Activated CD4-positive, alpha-beta memory T cell treated with anti-CD3 and anti-CD28 coated beads, Interleukin-2, amount 10 ng/mL, durations not matched to agents 7 days and 5 days (primary cell): ENCODE measurements around the gene MITF. TPM values are rescaled to one million over a fixed set of nuclear protein-coding genes. Genes with fewer than 3 reads are reported as not detected.

Experiments
- CTCF ChIA-PET: fragments of 350-600 bp; sonication (Branson Sonifier 250); formaldehyde crosslinking; loops from one replicate; lab custom pipeline; 2021; ENCODE audit warnings: antibody characterized with exemption, inconsistent platforms; lab: Charles Lee
- POLR2A ChIA-PET: fragments of 350-600 bp; sonication (Branson Sonifier 250); formaldehyde crosslinking; loops from one replicate; lab custom pipeline; 2021; ENCODE audit warnings: antibody characterized with exemption; lab: Charles Lee
- DNase-seq: peaks from one replicate; pipeline ENCODE4 v3.0.0-alpha.2; 2020
- H3K27ac Mint-ChIP-seq: one replicate; pipeline ENCODE4 v1.8.0; 2021; ENCODE audit warnings: mild to moderate bottlenecking, mixed read lengths
- H3K27me3 Mint-ChIP-seq: one replicate; pipeline ENCODE4 v1.8.0; 2021; ENCODE audit warnings: mixed read lengths
- H3K36me3 Mint-ChIP-seq: one replicate; pipeline ENCODE4 v1.8.0; 2021; ENCODE audit warnings: low read depth, mixed read lengths
- H3K4me1 Mint-ChIP-seq: one replicate; pipeline ENCODE4 v1.8.0; 2021; ENCODE audit warnings: mixed read lengths
- H3K4me3 Mint-ChIP-seq: one replicate; pipeline ENCODE4 v1.8.0; 2021; ENCODE audit warnings: mild to moderate bottlenecking, mixed read lengths
- H3K9me3 Mint-ChIP-seq: one replicate; pipeline ENCODE4 v1.8.0; 2021; ENCODE audit warnings: mixed read lengths
- total RNA-seq, 2 experiments: library from RNA; stranded (reverse); gene quantifications; one replicate each; pipeline ENCODE4 v1.2.3, GENCODE V29; 2021

Gene MITF
- total RNA-seq, 2 experiments from 2014 or later = not detected

DNA sequence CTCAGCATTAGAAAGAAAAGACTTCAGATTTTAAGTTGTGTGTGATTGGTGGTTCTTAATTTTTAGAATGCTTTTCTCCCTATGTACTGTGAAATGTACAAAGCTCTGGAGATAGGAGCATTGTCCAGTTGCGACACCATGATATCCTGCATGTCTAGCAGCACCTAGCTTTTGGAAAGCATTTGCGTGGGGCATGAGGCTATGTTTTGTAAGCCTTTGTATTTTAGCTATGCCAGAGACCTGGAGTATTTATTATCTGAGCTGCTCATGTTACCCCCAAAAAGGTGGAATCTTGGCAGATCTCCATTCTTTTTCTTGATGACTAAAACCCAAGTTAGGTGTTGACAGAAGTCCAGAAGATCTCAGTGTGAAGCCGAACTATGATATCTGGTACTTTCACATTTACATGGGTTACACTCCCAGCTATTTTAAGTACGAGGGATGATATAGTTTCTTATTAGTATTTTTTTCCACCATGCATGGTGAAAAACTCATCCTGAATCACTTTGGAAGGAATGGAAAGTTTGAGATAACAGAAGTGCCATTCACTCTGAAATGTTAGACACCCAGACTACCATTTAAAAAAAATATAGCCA, 133.6 kb downstream of the MITF start:
- POLR2A ChIA-PET = no interaction called here
- no peaks in the 10 kb centered on the region for H3K9me3 Mint-ChIP-seq

DNA sequence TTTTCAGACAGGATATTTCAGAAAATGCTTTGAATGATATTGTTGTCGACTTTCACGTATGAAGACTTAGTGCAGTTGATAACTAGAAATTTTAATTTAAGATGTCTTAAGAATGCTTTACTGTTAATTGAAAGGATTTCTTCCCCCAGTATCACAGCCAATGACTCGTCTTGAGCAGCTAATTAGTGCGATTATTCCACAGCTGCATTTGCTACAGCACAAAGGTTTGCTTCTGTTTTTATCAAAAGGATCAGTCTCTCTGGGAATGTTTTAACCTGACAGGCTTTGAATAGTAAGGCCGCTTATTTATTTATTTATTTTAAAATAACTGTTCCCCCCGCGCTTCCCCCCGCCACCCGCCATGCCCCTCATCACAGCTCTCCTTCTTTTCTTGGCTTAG, 136.8 kb downstream of the MITF start:
- no peaks in the 10 kb centered on the region for H3K36me3 Mint-ChIP-seq
- ChIA-PET POLR2A (no interaction called here), CTCF (no interaction called here)
- no peaks in the 10 kb centered on the region for H3K9me3 Mint-ChIP-seq
- H3K4me3 Mint-ChIP-seq = no peak overlapping the region
- DNase-seq = no peak
- H3K27me3 Mint-ChIP-seq = no peaks in the 10 kb centered on the region
- H3K4me1 Mint-ChIP-seq = no peaks in the 10 kb centered on the region
- no peak overlapping the region for H3K27ac Mint-ChIP-seq

More for the DNA sequence above, 133.6 kb downstream of the MITF start:
- Mint-ChIP-seq H3K4me1 (no peaks in the 10 kb centered on the region), H3K27me3 (no peaks in the 10 kb centered on the region), H3K27ac (no peak overlapping the region), H3K4me3 (no peak overlapping the region), H3K36me3 (no peaks in the 10 kb centered on the region)
- CTCF ChIA-PET = no interaction called here
- DNase-seq = no peak

DNA sequence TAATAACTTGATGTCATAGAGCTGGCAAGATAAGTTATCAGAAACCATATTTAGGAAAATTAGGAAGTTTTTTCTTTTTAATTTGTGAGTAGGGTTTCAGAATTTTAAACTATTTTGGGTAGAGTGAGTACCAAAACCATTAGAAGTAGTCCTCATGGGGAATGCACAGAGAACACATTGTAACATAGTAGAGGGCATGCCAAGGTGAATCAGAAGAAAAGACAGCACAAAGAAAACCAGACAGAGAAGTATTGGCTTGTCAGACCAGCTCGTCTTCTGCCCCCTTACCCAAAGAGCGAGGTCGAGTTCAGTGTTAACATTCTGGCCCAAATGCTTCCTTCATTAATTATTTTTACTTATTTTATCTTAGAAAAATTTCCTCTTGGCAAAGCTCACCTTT, 139.0 kb downstream of the MITF start:
- no peak overlapping the region for H3K27ac Mint-ChIP-seq
- no peaks in the 10 kb centered on the region for H3K36me3 Mint-ChIP-seq
- no peaks in the 10 kb centered on the region for H3K4me1 Mint-ChIP-seq
- no peak for DNase-seq
- CTCF ChIA-PET = no interaction called here
- no peaks in the 10 kb centered on the region for H3K9me3 Mint-ChIP-seq
- no peaks in the 10 kb centered on the region for H3K27me3 Mint-ChIP-seq
- H3K4me3 Mint-ChIP-seq = no peak overlapping the region
- POLR2A ChIA-PET = no interaction called here

DNA sequence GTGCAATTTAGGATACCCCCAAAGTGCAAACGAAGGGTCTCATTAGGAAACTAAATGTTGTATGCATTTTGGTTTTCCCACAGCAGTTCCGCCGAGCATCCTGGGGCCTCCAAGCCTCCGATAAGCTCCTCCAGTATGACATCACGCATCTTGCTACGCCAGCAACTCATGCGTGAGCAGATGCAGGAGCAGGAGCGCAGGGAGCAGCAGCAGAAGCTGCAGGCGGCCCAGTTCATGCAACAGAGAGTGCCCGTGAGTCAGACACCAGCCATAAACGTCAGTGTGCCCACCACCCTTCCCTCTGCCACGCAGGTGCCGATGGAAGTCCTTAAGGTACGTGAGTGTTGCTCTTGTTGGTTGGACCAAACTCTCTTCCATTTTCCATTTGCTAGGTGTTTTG, 139.8 kb downstream of the MITF start:
- no peak for DNase-seq
- CTCF ChIA-PET = no interaction called here
- Mint-ChIP-seq H3K4me3 (no peak overlapping the region), H3K9me3 (no peaks in the 10 kb centered on the region), H3K27me3 (no peaks in the 10 kb centered on the region), H3K27ac (no peak overlapping the region), H3K36me3 (no peaks in the 10 kb centered on the region), H3K4me1 (no peaks in the 10 kb centered on the region)
- POLR2A ChIA-PET = no interaction called here

DNA sequence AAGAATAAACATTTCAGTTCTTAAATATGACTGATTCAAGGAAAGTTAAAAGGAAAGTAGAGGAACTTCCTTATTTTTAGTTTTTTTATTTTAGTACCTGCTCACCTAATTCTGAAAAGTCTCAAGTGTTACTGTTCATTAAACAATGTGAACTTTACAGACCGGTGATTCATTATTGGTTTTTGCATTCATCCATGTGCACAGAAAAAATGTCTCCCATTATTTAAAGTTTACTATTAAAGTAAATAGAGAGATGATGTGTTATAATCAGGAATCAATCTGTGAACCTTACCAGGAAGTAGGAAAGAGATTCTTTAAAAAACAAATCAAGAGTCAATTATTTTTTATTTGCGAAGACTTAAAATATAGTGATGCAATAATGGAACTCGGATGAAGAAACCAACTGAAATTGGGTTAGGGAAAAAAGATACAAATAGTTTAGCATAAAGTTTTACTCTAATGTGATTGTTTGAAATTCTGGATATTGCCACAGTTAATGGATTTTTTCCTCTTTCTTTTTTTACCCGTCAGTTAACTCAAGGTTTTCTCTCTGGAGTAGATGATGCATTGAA, 140.9 kb downstream of the MITF start:
- ChIA-PET POLR2A (no interaction called here), CTCF (no interaction called here)
- Mint-ChIP-seq H3K27ac (no peak overlapping the region), H3K27me3 (no peaks in the 10 kb centered on the region), H3K4me3 (no peak overlapping the region), H3K36me3 (no peaks in the 10 kb centered on the region), H3K4me1 (no peaks in the 10 kb centered on the region), H3K9me3 (no peaks in the 10 kb centered on the region)
- no peak for DNase-seq

DNA sequence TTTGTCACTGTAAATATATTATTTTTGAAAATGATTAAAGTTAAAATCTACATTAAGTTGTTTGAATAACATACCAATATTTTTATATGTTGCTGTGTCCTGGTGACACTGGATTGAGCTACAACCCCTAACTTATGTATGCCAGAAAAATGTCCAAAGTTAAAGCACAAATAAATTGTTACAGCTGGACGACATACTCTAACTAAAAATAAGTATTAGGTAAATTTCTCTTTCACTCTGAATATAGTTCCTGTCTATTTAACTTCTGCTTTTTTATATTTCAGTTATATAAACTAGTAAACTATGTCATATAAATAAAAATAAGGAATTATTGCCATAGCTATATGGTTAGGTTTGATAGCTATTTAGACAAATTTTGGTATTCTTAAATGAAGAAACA, 141.8 kb downstream of the MITF start:
- Mint-ChIP-seq H3K9me3 (no peaks in the 10 kb centered on the region), H3K27ac (no peak overlapping the region), H3K4me1 (no peaks in the 10 kb centered on the region), H3K4me3 (no peak overlapping the region), H3K27me3 (no peaks in the 10 kb centered on the region), H3K36me3 (no peaks in the 10 kb centered on the region)
- ChIA-PET CTCF (no interaction called here), POLR2A (no interaction called here)
- DNase-seq = no peak

DNA sequence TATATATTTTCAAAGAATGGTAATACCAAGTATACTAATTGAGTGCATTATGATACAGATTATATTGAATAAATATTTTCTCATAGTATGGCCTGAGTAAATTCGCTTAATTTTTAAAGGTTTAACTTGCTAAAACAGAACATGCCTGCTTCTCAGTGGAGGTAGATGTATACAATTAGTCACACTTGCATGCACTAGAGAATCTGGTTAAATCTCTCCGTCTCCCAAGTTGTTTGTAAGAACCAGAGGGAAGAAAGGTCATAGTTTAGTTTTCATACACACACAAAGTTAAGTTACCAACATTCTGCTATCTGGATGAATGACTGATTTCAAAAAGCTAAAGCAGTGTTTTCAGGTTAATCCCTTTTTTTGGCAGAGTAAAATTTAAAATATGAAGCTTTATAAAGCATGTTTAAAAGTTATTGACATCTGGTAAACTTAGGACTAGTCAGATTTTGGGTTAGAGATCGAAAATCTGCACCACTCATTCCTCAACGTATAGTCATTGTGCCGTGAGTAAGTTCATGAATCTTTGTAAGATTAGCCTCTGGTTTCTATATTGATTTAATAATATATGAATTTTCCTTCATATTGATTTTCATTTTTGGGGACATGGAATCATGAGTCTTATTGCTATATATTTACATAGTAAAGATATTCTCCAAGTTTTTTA, 142.6 kb downstream of the MITF start:
- Mint-ChIP-seq H3K9me3 (no peaks in the 10 kb centered on the region), H3K27me3 (no peaks in the 10 kb centered on the region), H3K27ac (no peak overlapping the region), H3K4me3 (no peak overlapping the region), H3K36me3 (no peaks in the 10 kb centered on the region), H3K4me1 (no peaks in the 10 kb centered on the region)
- ChIA-PET POLR2A (no interaction called here), CTCF (no interaction called here)
- DNase-seq = no peak

DNA sequence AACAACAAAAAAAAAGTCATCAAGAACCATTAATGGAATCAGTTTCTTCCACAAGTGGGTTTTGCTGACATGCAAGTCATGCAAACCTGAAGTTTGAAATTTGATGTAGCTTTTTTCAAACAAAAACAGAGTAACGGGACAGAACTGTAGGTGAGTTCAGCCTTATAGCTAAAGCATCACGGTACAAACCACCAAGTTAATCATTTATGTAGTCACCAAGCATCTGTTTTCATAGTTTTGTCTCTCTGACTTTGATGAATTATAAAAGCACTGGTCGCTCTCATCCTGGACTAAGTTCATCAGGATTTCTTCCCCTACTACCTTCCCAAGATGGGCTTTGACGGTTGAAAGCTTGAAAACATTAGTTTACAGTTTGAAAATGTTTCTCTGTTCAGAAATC, 143.3 kb downstream of the MITF start:
- no peaks in the 10 kb centered on the region for H3K27me3 Mint-ChIP-seq
- POLR2A ChIA-PET = no interaction called here
- H3K4me1 Mint-ChIP-seq = no peaks in the 10 kb centered on the region
- DNase-seq = no peak
- CTCF ChIA-PET = no interaction called here
- H3K9me3 Mint-ChIP-seq = no peaks in the 10 kb centered on the region
- no peak overlapping the region for H3K27ac Mint-ChIP-seq
- no peak overlapping the region for H3K4me3 Mint-ChIP-seq
- H3K36me3 Mint-ChIP-seq = no peaks in the 10 kb centered on the region

DNA sequence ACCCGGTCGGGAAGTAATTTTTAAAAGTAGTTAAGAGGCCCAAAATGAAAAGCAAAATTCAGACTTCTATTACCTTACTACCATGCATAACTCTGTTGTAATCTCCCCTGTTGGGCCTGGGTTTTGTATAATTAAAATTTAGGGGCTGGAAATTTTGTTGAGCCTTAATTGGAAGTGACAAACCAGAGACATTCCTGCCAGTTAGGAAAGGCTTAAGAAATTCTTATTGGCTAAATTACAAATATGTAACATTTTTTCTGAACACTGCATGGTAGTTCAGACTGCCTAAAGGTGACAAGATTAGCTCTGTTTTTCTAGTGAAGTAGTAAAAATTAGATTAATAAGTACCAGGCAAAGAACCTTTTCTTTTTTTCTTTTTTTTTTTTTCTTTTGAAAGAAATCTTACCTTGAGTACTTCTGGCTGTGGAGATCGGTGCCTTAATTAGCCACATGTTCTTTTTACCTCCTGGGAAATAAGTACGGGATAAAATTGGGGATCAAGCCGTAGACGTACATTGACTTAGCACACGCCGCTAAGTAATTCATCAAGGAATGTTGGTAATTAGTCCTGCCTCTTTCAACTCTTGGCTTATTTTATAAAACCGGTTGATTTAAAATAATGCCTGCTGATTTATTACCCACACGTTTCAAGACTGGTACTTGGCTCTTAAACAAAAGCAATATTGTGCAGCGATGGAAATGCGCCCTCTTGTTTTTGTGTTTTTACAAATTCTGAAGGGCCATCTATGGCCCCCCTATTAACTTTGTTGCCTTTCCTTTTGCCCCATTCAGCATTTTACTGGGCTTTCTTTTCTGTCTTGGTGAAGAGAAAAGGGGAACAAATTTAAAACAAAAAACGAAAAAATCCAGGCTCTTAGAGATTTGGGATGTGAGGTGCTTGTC, 149.0 kb downstream of the MITF start:
- ChIA-PET CTCF (no interaction called here), POLR2A (no interaction called here)
- Mint-ChIP-seq H3K27ac (no peak overlapping the region), H3K4me1 (no peaks in the 10 kb centered on the region), H3K36me3 (no peaks in the 10 kb centered on the region), H3K9me3 (no peaks in the 10 kb centered on the region), H3K27me3 (no peaks in the 10 kb centered on the region), H3K4me3 (no peak overlapping the region)
- DNase-seq = no peak

DNA sequence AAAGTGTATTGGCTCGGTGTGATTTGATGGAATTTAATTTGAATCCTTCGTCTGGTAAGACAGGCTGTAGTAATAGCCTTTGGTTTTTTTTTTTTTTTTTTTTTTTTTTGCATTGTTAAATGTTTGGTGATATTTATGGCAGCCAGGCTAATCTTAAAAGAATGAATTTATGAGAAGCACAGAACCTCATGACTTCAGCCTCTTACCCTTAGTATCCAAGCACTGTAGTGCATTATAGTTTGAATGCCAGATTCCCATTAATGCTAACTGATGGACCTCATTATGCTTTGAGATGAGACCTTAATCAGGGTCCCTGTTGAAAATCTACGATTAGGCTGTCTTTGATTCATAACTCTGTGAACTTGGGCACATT, 149.7 kb downstream of the MITF start:
- DNase-seq = no peak
- H3K9me3 Mint-ChIP-seq = no peaks in the 10 kb centered on the region
- CTCF ChIA-PET = no interaction called here

DNA sequence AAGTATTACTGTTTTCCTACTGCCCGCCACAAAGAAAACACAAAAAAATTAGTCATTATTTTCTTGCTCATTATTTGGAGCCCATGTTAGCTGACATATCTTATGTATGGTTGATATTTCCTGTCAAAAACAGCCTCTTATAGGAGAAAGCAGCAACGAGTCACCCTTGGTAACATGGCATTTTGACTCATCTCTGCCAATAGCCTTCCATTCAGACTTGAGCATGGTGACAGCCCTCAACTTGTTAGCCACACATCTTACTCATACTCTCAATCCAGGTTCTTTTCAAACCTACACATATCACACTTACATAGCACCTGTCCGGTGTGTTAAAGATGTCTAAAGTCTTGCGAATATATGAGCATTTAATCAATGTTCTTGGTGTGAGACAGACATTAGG, 150.8 kb downstream of the MITF start:
- Mint-ChIP-seq H3K27ac (no peak overlapping the region), H3K4me3 (no peak overlapping the region), H3K9me3 (no peaks in the 10 kb centered on the region), H3K4me1 (no peaks in the 10 kb centered on the region), H3K36me3 (no peaks in the 10 kb centered on the region), H3K27me3 (no peaks in the 10 kb centered on the region)
- POLR2A ChIA-PET = no interaction called here
- no peak for DNase-seq
- CTCF ChIA-PET = no interaction called here

More for the DNA sequence above, 149.7 kb downstream of the MITF start:
- Mint-ChIP-seq H3K4me3 (no peak overlapping the region), H3K27ac (no peak overlapping the region), H3K27me3 (no peaks in the 10 kb centered on the region), H3K36me3 (no peaks in the 10 kb centered on the region), H3K4me1 (no peaks in the 10 kb centered on the region)
- POLR2A ChIA-PET = no interaction called here

DNA sequence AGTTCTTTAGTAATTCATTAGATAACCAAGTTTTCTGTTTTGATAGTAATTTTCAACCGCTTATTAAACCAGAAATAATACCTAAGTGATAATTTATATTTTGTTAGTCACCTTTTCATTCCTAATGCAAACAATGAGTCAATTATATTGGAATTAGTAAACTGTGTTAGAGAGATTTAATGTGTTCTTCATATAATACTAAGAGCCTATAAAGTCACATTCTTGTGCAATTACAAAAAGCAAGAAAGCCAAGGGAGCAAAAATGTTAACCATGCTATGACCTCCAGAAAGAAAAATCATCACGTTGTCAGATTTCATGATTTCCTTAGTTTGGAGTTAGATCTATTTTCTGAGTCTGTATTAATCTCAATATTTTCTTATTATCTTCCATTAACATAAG, 151.4 kb downstream of the MITF start:
- no peak for DNase-seq
- H3K27ac Mint-ChIP-seq = no peak overlapping the region
- H3K4me1 Mint-ChIP-seq = no peaks in the 10 kb centered on the region
- no peaks in the 10 kb centered on the region for H3K9me3 Mint-ChIP-seq
- H3K4me3 Mint-ChIP-seq = no peak overlapping the region
- no peaks in the 10 kb centered on the region for H3K27me3 Mint-ChIP-seq
- POLR2A ChIA-PET = no interaction called here
- CTCF ChIA-PET = no interaction called here
- H3K36me3 Mint-ChIP-seq = no peaks in the 10 kb centered on the region

DNA sequence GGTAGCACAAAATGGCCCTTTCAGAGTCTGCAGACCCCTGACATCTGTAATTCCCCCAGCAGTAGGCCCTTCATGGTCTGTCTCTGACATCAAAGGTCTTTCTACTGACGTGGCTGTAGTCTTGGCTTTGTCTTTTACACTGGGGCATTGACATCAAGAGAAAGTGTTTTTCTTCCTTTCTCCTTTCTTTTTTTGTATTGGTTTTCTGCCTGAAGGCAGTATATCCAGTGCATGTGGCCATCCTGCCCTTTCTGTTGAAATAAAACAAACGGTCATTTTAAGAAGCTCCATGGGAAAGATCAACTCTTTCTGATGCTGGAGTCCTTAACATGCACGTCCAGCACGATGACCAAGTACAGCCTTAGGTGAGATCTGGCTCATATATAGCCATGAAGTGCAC, 153.4 kb downstream of the MITF start:
- Mint-ChIP-seq H3K27me3 (no peaks in the 10 kb centered on the region), H3K4me1 (no peaks in the 10 kb centered on the region), H3K4me3 (no peak overlapping the region), H3K9me3 (no peaks in the 10 kb centered on the region), H3K27ac (no peak overlapping the region), H3K36me3 (no peaks in the 10 kb centered on the region)
- DNase-seq = no peak
- ChIA-PET POLR2A (no interaction called here), CTCF (no interaction called here)
